NK-92 (cell line): ENCODE data around the gene PELO.

Experiments used
- DNase-seq: peaks from one replicate; lab custom pipeline; 2025; ENCODE audit not compliant: unreplicated experiment; lab: John Stamatoyannopoulos, UW

PELO gene

GRCh38 chr5:52771343-52772039 lies 16.2 kb upstream of the PELO start:
- DNase-seq: no peak

- DNase-seq: no peak
These were observed 15.0 kb upstream of the PELO start for GRCh38 chr5:52772668-52773067.

GRCh38 chr5:52773342-52773741 lies 14.4 kb upstream of the PELO start:
- DNase-seq: no peak

GRCh38 chr5:52774005-52774410 lies 13.7 kb upstream of the PELO start:
- DNase-seq: no peak

- DNase-seq: no peak
These were observed 11.6 kb upstream of the PELO start for GRCh38 chr5:52776116-52776515.

DNA sequence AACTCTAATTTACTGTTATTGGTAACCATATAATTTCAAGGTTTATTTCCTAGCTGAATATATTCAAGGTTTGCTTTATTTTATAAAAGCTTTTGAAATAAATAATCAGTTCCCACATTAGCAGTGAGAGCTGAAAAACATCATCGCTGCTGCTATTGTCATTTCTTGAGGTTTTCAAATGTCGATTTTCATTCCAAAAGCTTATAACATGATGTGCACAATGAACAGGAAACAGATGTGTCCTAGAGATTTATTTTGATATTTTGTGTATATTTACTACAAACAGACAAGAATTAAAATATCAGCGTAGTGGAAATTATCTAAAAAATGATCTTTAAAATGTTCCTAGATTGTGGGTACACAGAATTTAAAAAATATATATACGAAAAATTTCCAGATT lies 10.5 kb upstream of the PELO start:
- DNase-seq: no peak

DNA sequence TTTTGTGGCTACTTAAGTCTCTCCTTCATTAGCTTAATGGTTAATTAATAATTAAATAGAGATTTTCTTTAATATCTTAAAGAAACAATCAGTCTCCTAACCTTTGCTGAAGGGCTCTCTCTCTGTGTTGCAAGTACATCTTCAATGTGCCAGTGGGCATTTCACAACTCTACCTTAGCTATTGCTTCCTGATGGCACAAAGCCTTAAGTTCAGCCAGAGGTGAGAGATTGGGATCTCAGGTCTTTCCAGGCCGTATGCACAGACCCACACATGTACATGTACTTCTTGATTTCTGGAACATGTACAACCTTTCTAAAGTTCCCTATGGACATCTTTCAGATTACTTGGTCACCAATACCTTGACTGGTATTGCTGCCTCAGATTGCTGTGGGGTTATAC lies 8.9 kb upstream of the PELO start:
- no peak for DNase-seq

DNA sequence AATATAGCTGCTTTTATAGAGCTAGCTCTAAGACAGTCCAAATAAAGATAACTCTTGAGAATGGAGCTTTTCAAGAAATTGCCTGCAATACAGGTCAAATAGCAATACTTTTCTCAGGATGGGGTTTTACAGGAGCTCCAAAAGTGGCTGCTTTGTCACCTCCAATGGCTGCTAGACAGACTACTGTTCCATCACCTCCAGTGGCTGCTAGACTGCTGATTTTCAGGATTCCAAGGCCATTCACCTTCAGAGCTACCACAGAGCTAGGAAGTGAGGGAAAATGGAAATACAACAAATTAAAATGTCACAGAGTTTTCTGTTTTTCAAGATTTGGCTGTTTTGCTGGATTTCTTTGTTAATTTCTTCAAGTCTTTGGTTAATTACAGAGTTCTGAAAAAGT lies 8.5 kb upstream of the PELO start:
- no peak for DNase-seq

GRCh38 chr5:52783226-52783959 lies 4.3 kb upstream of the PELO start:
- no peak for DNase-seq

- no peak for DNase-seq
These were observed 3.0 kb upstream of the PELO start for GRCh38 chr5:52784737-52785136.

- no peak for DNase-seq
These were observed 1.3 kb upstream of the PELO start for GRCh38 chr5:52786391-52786790.

- DNase-seq: no peak
These were observed 642 bp upstream of the PELO start for GRCh38 chr5:52786949-52787599.

GRCh38 chr5:52788505-52788821 lies 747 bp downstream of the PELO start:
- DNase-seq: no peak

DNA sequence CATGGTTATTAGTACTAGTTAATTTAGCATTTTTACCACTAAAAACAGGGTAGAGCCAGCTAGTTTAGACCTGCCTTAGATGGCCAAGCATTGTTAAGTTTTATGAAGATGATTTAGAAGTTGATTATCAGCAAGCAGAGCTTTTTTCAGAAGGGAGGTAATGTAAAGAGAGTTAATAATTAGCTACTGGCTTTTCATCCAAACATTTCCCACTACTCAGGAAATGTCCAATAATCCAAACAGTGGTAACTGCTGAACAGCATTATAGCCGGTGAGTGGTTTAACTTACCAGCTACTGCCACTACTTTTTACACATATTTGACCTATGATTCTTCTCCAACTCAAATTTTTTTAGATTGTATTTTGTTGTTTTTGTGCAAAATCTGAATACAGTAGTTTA lies 1.7 kb downstream of the PELO start:
- DNase-seq: no peak

DNA sequence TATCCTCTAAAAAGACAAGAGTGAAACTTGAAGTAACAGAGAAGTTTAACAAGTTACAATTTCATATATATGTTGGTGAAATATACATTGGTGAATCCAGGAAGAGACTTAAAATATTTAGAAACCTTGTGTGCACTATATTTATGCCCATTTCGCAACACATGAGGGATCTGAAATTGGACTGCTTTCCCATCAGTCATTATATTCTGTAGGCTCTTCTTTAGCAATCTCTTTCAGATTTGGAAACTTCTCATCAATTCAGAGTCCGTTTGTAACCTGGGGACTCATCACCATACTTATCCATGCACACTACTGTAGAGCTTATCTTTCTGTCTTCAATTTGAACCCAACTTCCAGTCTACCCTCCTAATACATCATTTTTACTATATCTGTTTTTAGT lies 2.1 kb downstream of the PELO start:
- no peak for DNase-seq

DNA sequence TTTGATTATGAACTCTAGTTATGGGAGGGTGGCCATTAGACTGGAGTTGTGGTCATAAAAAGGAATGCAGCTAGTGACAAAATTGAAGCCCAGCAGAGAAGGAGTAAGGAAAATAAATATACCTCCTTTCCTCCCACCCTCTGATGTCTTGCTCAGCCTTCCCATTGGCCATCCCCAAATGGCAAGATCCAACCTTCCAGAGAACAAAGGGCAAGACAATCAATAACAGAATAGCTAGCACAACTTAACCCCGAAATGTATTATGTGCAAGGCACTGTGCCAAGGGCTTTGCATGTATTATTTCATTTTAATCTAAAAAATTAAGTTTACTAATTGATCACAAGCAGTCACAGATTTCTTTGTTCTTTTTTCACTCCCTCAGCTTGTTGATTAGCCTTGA lies 3.6 kb downstream of the PELO start:
- no peak for DNase-seq

GRCh38 chr5:52794519-52794918 lies 6.8 kb downstream of the PELO start:
- no peak for DNase-seq

- DNase-seq: no peak
These were observed 8.3 kb downstream of the PELO start for GRCh38 chr5:52796031-52796430.

DNA sequence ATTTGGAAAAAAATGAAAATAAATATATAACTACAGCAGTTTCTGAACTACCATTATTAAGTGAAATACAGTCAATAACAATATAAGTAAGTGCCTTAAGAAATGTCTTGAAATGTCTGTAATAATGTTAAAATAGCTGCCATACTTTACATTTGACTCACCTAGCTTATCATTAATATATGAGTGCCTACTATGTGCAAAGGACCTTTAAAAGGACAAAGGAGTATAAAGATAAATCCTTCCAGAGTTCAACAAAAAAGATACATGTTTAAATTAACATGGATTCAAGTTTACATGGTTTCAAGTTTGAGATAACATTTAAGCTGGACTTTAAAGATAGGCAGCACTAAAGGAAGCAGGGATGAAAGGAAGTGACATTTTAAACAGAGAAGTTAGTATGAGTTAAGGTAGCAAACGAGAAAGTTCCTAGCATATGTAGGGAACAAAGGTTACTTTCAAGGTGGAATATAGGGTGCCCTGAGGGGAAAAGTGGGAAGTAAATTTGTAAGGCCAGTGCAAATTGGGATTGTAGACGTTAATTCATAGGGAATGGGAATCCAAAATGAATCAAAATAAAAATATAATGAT lies 8.9 kb downstream of the PELO start:
- no peak for DNase-seq

DNA sequence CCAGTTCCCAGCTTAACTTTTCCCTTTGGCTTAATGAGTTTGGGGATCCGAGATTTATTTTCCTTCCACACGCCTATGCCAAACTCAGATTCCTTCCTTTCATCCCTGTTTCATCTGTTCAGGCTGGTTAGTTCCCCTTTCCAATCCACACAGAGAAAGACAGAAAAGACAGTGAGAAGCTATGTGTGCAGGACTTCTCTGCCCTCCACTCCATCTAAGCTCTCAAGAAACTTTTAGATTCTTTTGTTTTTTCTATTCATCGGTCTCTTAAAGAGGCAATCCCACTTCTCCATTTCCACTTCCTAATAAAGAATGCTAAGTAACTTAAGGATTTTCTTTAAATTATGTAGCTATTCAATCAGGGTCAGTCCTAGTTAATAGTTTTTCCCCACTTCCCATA lies 11.2 kb downstream of the PELO start:
- no peak for DNase-seq

DNA sequence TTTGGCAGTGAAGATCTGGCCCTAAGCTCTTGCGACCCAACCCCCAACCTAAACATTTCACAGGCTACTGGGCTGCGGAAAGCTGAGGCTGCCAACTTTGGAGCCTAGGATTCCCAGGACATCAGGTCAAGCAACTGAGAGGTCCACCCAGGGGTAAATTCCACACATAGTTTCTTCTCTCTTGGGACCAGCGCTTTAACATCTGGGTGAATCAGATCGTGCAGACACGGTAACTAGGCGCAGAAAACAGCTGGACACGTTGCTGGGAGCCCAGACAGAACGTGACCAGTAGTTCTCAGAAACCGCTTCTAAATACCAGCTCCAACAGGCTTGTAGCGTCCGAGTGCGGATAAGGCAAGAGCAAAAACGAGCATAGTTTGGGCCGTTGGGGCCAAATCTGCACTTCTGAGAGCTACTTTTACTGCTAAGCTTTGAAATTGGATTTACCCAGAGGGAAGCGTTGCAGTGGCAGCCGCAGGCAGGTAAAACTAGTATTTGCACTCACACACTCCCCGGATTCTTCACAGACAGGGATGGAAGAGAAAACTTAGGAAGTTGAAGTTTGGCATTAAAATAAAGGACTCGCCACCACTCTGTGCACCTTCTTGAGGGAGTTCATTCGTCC lies 11.8 kb downstream of the PELO start:
- no peak for DNase-seq

- peak; percentile 69 for DNase-seq
These were observed 12.3 kb downstream of the PELO start for GRCh38 chr5:52799983-52800393.
